OCI-LY1 (cell line): ENCODE measurements around the gene MCTP1.

Experiments used
- EZH2 ChIP-seq: fragments of 200-600 bp; sonication (generic), shearing (Covaris generic); IDR thresholded peaks from 2 replicates; pipeline ENCODE4 v1.8.0; 2017; ENCODE audit warnings: borderline replicate concordance, mixed run types, mild to moderate bottlenecking, antibody characterized with exemption, low read length, moderate library complexity, mixed read lengths
- TF ChIP-seq, protein P1 (sequence below): fragments of 200-600 bp; sonication (generic), shearing (Covaris generic); IDR thresholded peaks from 2 replicates; pipeline ENCODE4 v1.5.1; 2017; ENCODE audit warnings: mild to moderate bottlenecking, antibody characterized with exemption, low read length, moderate library complexity, mixed read lengths

DNA sequence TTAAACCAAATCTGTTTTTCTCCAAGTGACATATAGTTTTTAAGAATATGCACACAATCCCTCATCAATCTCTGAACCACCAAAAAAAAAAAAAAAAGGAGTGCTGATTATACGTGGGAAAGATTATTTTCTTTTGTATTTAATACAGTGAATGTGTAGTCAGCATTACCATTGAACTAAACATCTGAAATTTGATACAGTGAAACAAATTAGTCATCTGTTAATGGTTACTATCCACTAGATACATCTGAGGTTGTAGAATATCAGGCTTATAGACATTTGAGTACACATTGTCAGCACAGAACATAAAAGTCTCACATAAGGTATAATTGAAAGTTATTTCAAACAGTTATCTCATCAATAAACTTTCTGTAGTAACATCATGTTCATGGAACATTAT is 579.5 kb downstream of the MCTP1 start:
- TF ChIP-seq EZH2 = no peak
- TF ChIP-seq, protein P1, sequence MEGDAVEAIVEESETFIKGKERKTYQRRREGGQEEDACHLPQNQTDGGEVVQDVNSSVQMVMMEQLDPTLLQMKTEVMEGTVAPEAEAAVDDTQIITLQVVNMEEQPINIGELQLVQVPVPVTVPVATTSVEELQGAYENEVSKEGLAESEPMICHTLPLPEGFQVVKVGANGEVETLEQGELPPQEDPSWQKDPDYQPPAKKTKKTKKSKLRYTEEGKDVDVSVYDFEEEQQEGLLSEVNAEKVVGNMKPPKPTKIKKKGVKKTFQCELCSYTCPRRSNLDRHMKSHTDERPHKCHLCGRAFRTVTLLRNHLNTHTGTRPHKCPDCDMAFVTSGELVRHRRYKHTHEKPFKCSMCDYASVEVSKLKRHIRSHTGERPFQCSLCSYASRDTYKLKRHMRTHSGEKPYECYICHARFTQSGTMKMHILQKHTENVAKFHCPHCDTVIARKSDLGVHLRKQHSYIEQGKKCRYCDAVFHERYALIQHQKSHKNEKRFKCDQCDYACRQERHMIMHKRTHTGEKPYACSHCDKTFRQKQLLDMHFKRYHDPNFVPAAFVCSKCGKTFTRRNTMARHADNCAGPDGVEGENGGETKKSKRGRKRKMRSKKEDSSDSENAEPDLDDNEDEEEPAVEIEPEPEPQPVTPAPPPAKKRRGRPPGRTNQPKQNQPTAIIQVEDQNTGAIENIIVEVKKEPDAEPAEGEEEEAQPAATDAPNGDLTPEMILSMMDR = no peak
